Measurements from ENCODE around the gene MRPL9. TPM values are rescaled to one million over a fixed set of nuclear protein-coding genes. Genes with fewer than 3 reads are reported as not detected.
A peak's percentile ranks its signal among the peaks of the same experiment; 100 is the strongest.

MRPL9 gene
- total RNA-seq, 1 donor from 2014 or later = 121 TPM

DNA sequence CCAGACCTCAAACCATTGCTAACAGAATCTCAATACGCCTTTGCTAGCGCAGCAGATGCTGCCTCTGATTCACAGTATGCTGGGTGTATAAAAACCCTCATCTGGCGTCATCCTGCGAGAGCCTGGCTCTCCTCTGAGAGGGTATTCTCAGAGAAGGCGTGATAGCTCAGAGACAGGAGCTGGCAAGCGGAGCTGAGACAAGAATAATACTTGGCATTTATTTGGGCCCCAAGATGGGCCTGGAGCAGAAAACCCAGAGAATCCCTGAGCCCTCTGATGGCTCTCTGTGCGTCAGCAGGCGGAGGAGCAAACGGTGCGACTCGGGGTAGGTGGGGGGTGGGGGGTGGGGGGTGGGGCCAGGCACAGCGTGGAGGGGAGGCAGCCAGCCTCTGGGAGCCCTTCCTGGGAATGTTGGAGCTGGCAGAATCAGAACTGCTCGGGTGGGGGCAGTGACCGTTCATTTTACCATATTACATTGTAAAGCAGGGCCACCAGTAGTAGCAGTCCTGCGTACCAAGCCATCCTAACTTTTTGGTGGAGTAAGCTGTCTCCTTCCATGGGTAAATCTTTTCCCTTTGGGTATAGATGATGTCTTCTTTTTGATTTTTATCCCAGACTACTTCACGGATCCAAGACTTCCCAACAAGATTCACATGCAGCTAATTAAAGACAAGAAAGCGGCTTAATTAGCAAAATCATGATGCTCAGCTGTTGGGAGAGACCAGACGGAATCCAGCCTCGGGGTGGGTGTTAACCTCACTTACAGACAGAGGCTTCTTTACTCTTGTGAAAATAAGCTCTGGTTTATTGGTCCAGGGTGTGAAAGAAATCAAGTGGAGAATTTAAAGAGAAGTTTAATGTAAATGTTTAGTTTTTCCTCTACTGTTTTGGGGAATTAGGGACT, 34.9 kb downstream of the MRPL9 start:
- TF ChIP-seq, protein P1, sequence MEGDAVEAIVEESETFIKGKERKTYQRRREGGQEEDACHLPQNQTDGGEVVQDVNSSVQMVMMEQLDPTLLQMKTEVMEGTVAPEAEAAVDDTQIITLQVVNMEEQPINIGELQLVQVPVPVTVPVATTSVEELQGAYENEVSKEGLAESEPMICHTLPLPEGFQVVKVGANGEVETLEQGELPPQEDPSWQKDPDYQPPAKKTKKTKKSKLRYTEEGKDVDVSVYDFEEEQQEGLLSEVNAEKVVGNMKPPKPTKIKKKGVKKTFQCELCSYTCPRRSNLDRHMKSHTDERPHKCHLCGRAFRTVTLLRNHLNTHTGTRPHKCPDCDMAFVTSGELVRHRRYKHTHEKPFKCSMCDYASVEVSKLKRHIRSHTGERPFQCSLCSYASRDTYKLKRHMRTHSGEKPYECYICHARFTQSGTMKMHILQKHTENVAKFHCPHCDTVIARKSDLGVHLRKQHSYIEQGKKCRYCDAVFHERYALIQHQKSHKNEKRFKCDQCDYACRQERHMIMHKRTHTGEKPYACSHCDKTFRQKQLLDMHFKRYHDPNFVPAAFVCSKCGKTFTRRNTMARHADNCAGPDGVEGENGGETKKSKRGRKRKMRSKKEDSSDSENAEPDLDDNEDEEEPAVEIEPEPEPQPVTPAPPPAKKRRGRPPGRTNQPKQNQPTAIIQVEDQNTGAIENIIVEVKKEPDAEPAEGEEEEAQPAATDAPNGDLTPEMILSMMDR (conservative IDR thresholded peaks at IDR 0.05) = no peak
- no peaks in the 10 kb centered on the region for H3K36me3 Mint-ChIP-seq (ENCODE audit: low read depth)
- H3K9me3 Mint-ChIP-seq = no peaks in the 10 kb centered on the region
- no peak overlapping the region for H3K4me3 Mint-ChIP-seq
- peaks cover 60% of the 10 kb centered on the region for H3K27me3 Mint-ChIP-seq (ENCODE audit: low read depth)
- H3K4me1 Mint-ChIP-seq = peaks cover 12% of the 10 kb centered on the region
- no peak overlapping the region for H3K27ac Mint-ChIP-seq (ENCODE audit: unreplicated experiment)
- no peak for DNase-seq (ENCODE audit: low read depth, low spot score)

DNA sequence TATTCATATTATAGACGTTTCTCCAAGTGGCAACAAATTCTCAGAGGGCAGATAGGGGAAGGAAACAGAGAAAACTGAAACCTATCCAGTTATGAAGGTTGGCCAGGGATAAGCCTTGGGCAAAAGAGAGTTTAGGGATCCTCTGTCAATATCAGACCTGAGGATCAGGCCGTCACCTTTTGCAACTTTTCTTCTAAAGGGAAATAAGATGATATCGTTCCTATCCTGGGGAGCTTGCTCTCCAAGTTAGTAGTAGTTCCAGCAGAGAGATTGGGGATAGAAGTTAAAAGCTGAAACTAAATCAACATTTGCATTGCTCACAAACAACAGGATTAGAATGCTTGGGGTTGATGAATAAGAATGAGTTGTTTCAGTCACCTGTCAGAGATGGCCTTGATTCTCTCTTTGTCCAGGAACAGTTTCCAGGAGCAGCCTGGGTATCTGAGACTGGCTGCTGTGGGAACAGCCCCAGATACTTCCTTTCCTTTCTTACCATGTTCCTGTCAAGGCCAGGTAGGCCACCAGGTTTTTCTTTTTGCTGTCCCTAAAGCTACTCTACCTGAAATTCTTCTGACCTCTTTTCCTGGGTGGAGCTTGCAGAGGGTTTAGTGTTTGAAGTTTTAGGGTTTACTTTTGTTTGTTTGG, 39.4 kb downstream of the MRPL9 start:
- Mint-ChIP-seq H3K36me3 (ENCODE audit: low read depth) (no peaks in the 10 kb centered on the region), H3K9me3 (no peaks in the 10 kb centered on the region), H3K4me3 (no peak overlapping the region), H3K27me3 (ENCODE audit: low read depth) (peaks cover 92% of the 10 kb centered on the region), H3K27ac (ENCODE audit: unreplicated experiment) (no peak overlapping the region), H3K4me1 (peaks cover 25% of the 10 kb centered on the region)
- TF ChIP-seq, protein P1 (conservative IDR thresholded peaks at IDR 0.05) = no peak
- no peak for DNase-seq (ENCODE audit: low read depth, low spot score)

DNA sequence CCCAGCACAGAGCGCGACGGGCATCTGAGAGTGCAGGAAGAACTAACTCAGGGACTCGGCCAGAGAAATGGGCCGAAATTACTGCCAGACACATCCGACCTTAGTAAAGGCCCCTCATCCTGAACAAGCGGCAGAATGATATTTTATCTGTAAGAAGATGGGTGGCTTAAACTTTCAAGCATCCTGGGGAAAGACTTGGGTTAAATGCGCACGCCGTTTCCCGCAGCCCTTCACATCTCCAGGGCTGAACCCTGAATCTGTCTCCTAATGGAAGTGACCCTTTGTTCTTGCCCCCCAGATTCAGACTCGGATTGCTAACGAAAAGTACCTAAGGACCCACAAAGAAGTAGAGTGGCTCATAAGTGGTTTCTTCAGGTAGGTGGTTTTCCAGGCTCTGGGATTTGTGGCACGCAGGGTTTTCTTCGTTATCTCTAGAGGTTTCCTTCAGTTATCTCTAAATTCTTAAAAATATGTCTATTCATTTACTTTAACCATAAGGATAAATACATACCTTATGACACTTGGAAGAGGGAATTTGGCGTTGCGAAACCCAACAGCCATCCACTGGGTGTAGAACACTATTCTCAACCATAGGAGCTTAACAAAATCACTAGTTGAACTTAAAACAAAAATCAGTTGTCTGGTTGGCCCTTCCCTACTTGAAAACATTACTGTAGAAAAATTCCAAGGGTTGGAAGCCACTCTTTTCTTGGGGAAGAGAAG, 41.3 kb downstream of the MRPL9 start:
- H3K4me3 Mint-ChIP-seq = peak overlapping the region; percentile 58
- no peaks in the 10 kb centered on the region for H3K36me3 Mint-ChIP-seq (ENCODE audit: low read depth)
- TF ChIP-seq, protein P1 (conservative IDR thresholded peaks at IDR 0.05) = no peak
- H3K27me3 Mint-ChIP-seq (ENCODE audit: low read depth) = peaks cover 94% of the 10 kb centered on the region
- no peak overlapping the region for H3K27ac Mint-ChIP-seq (ENCODE audit: unreplicated experiment)
- no peak for DNase-seq (ENCODE audit: low read depth, low spot score)
- H3K4me1 Mint-ChIP-seq = peaks cover 32% of the 10 kb centered on the region
- no peaks in the 10 kb centered on the region for H3K9me3 Mint-ChIP-seq

DNA sequence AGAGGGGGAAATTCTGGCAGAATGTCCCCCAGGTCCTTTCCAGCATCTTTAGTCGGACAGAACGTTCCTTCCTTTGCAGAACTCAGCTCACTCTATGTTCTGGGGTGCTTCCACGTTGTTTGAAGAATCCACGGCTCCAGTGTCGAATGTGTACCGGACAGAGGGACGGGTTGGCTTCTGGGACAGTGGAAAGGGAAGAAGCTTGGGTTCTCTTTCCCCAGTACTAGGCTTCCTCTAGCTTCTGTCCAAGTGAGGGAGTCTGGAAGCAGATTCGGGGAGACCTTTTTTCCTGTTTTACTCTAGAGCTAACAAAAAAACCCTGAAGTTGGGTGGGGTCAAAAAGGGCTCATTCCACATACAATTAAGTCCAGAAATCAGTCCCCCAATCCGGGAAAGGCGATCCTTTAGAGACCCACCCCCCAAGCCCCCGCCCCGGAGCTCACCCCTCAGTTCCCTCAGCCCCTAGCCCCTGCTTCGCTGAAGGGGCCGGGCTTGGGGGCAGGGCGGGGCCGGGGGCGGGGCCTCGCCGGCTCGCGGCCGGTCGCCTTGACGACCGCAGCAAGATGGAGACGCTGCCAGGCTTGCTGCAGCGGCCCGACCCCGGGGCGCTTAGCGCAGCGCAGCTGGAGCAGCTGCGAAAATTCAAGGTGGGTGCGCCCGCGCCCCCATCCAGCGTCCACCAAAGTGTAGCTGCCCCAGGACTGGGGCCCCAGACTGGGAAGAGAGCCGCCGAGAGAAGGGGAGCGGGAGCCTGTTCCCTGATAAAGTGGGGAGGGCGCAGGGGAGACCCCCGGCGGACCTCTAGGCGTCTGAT, 42.1 kb downstream of the MRPL9 start, which contains the start of gene RIIAD1:
RIIAD1 (plus strand) TSS at position 549 of the 814 bp plus-strand sequence; CDS start at position 564, 15 bp downstream.
- Mint-ChIP-seq H3K4me3 (peak within 1 kb of the TSS; percentile 58), H3K27ac (ENCODE audit: unreplicated experiment) (no peak within 1 kb of the TSS), H3K4me1 (peaks cover 37% of the 10 kb centered on the region), H3K27me3 (ENCODE audit: low read depth) (peaks cover 90% of the 10 kb centered on the region), H3K9me3 (no peaks in the 10 kb centered on the region), H3K36me3 (ENCODE audit: low read depth) (no peaks in the 10 kb centered on the region)
- TF ChIP-seq, protein P1 (conservative IDR thresholded peaks at IDR 0.05) = no peak
- DNase-seq (ENCODE audit: low read depth, low spot score) = no peak

DNA sequence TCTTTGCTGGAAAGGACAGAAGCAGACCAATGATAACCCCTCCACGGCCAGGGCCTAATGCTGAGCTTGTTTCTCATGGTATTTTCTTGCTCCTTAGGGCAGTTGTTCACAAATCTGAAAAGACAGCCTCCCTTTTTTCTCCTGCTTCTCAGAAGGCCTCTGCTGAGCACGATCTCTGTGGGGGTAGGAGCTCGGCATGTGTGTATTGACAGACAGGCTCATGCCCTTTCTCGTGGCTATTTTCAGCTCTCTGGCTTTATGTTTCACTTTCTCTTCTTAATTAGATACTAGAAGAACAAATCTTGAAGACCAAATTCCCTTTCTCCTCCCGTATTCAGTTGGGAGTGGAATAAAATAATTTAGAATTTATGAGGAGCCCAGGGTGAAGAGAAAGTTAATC, 42.7 kb downstream of the MRPL9 start:
- Mint-ChIP-seq H3K4me3 (peak overlapping the region; percentile 39), H3K27me3 (ENCODE audit: low read depth) (peaks cover 87% of the 10 kb centered on the region), H3K27ac (ENCODE audit: unreplicated experiment) (no peak overlapping the region), H3K36me3 (ENCODE audit: low read depth) (no peaks in the 10 kb centered on the region), H3K4me1 (peaks cover 43% of the 10 kb centered on the region), H3K9me3 (no peaks in the 10 kb centered on the region)
- TF ChIP-seq, protein P1 (conservative IDR thresholded peaks at IDR 0.05) = no peak
- DNase-seq (ENCODE audit: low read depth, low spot score) = no peak

Data from neural crest cell (in vitro differentiated cells).